GM23338 (cell line): Measurements from ENCODE around the gene GATA1. TPM values are rescaled to one million over a fixed set of nuclear protein-coding genes. Genes with fewer than 3 reads are reported as not detected.

ENCODE experiments used
- ATAC-seq: fragments of 200-7000 bp; cut with Tn5 transposase; 3 replicates; pipeline ENCODE4 v1.9.1; 2020
- DNase-seq: peaks from one replicate; pipeline ENCODE4 v3.0.0-alpha.2; 2015; ENCODE audit warnings: low spot score
- H2AFZ ChIP-seq: fragments of 200-600 bp; sonication (generic); 2 replicates; pipeline ENCODE4 v1.8.0; 2016; ENCODE audit warnings: antibody characterized with exemption, mild to moderate bottlenecking, moderate library complexity
- H3F3A ChIP-seq: fragments of 200-600 bp; sonication (generic); replicated peaks from 2 replicates; pipeline ENCODE4 v1.8.0; 2017; ENCODE audit warnings: antibody characterized with exemption, mixed run types, low read depth
- H3K27ac ChIP-seq: fragments of 200-600 bp; sonication (generic); 2 replicates; pipeline ENCODE4 v1.6.1; 2016; ENCODE audit warnings: low read depth
- H3K27me3 ChIP-seq: fragments of 200-600 bp; sonication (generic); 2 replicates; pipeline ENCODE4 v1.8.0; 2016; ENCODE audit warnings: mild to moderate bottlenecking, mixed run types, moderate library complexity; ENCODE audit not compliant: insufficient read depth
- H3K36me3 ChIP-seq: fragments of 200-600 bp; sonication (generic); 2 replicates; pipeline ENCODE4 v1.8.0; 2016; ENCODE audit warnings: mild to moderate bottlenecking; ENCODE audit not compliant: insufficient read depth
- H3K4me1 ChIP-seq: fragments of 200-600 bp; sonication (generic); 2 replicates; pipeline ENCODE4 v1.8.0; 2016; ENCODE audit warnings: mild to moderate bottlenecking, moderate library complexity; ENCODE audit not compliant: insufficient read depth
- H3K4me2 ChIP-seq: fragments of 200-600 bp; sonication (generic); 2 replicates; pipeline ENCODE4 v1.7.1; 2017; ENCODE audit warnings: mixed run types
- H3K4me3 ChIP-seq: fragments of 200-600 bp; sonication (generic); 2 replicates; pipeline ENCODE4 v1.6.1; 2016; ENCODE audit warnings: mixed run types
- H3K79me2 ChIP-seq: fragments of 200-600 bp; sonication (generic); replicated peaks from 2 replicates; pipeline ENCODE4 v1.8.0; 2017; ENCODE audit warnings: mild to moderate bottlenecking; ENCODE audit not compliant: insufficient read depth
- H3K9me2 ChIP-seq: fragments of 200-600 bp; sonication (generic); 2 replicates; pipeline ENCODE4 v1.8.0; 2017; ENCODE audit not compliant: insufficient read depth
- H4K20me1 ChIP-seq: fragments of 200-600 bp; sonication (generic); replicated peaks from 2 replicates; pipeline ENCODE4 v1.8.0; 2017; ENCODE audit warnings: mild to moderate bottlenecking; ENCODE audit not compliant: insufficient read depth
- H3K27ac Mint-ChIP-seq: 2 replicates; pipeline ENCODE4 v1.8.0; 2020; ENCODE audit warnings: inconsistent platforms, mild to moderate bottlenecking, moderate library complexity, mixed read lengths
- H3K27me3 Mint-ChIP-seq: 3 replicates; pipeline ENCODE4 v1.8.0; 2022; ENCODE audit warnings: low read depth, mild to moderate bottlenecking, moderate library complexity, mixed read lengths, inconsistent platforms; ENCODE audit not compliant: insufficient read depth, poor library complexity
- H3K36me3 Mint-ChIP-seq: 3 replicates; pipeline ENCODE4 v1.8.0; 2021; ENCODE audit warnings: low read depth, mild to moderate bottlenecking, inconsistent platforms, moderate library complexity, mixed read lengths
- H3K4me1 Mint-ChIP-seq: 3 replicates; pipeline ENCODE4 v1.8.0; 2020; ENCODE audit warnings: mild to moderate bottlenecking, inconsistent platforms, mixed read lengths
- H3K4me3 Mint-ChIP-seq: 3 replicates; pipeline ENCODE4 v1.8.0; 2021; ENCODE audit warnings: moderate library complexity, mild to moderate bottlenecking, inconsistent platforms, mixed read lengths
- H3K9me3 Mint-ChIP-seq: 3 replicates; pipeline ENCODE4 v1.8.0; 2020; ENCODE audit warnings: moderate library complexity, mild to moderate bottlenecking, inconsistent platforms, mixed read lengths
- CREB1 ChIP-seq: fragments of 250-450 bp; sonication (Bioruptor Pico); IDR thresholded peaks from 2 replicates; pipeline ENCODE4 v1.5.0; 2020; ENCODE audit warnings: low read depth, mild to moderate bottlenecking, moderate library complexity
- EZH2 ChIP-seq: fragments of 200-600 bp; sonication (generic); IDR thresholded peaks from one replicate; pipeline ENCODE4 v1.8.0; 2017; ENCODE audit warnings: antibody characterized with exemption, mild to moderate bottlenecking, low read depth; ENCODE audit not compliant: unreplicated experiment
- JUNB ChIP-seq: IDR thresholded peaks from one replicate; pipeline ENCODE4 v1.6.1; 2016; ENCODE audit warnings: antibody characterized with exemption; ENCODE audit not compliant: unreplicated experiment
- NANOG ChIP-seq: IDR thresholded peaks from 2 replicates; pipeline ENCODE4 v1.6.1; 2016; ENCODE audit warnings: antibody characterized with exemption, borderline replicate concordance
- POLR2AphosphoS5 ChIP-seq: IDR thresholded peaks from 2 replicates; pipeline ENCODE4 v1.6.1; 2016; ENCODE audit warnings: antibody characterized with exemption, low read depth
- STAT1 ChIP-seq: IDR thresholded peaks from one replicate; pipeline ENCODE4 v1.6.1; 2016; ENCODE audit warnings: antibody characterized with exemption; ENCODE audit not compliant: unreplicated experiment
- ZNF331 ChIP-seq: fragments of 250-450 bp; sonication (Bioruptor Pico); IDR thresholded peaks from 2 replicates; pipeline ENCODE4 v1.5.0; 2020; ENCODE audit warnings: low read depth, mild to moderate bottlenecking, moderate library complexity
- polyA plus RNA-seq: library from polyadenylated mRNA; unstranded; fragments of >200 nt; fragmentation: Nextera tagmentation; extraction: Ambion mirVana; gene quantifications from 2 replicates; pipeline ENCODE4 v1.2.1, GENCODE V29; 2016
- total RNA-seq: library from RNA; depleted of rRNA; stranded (reverse); fragments of >200 nt; shearing (Covaris generic); gene quantifications from 2 replicates; pipeline ENCODE4 v1.2.3, GENCODE V29; 2014
- TF ChIP-seq, protein P1 (sequence below): fragments of 250-450 bp; sonication (Bioruptor Pico); IDR thresholded peaks from 2 replicates; pipeline ENCODE4 v1.5.0; 2020; ENCODE audit warnings: mild to moderate bottlenecking, moderate library complexity

Gene GATA1
- total and polyA plus RNA-seq, 2 experiments from 2014 or later: not detected

DNA sequence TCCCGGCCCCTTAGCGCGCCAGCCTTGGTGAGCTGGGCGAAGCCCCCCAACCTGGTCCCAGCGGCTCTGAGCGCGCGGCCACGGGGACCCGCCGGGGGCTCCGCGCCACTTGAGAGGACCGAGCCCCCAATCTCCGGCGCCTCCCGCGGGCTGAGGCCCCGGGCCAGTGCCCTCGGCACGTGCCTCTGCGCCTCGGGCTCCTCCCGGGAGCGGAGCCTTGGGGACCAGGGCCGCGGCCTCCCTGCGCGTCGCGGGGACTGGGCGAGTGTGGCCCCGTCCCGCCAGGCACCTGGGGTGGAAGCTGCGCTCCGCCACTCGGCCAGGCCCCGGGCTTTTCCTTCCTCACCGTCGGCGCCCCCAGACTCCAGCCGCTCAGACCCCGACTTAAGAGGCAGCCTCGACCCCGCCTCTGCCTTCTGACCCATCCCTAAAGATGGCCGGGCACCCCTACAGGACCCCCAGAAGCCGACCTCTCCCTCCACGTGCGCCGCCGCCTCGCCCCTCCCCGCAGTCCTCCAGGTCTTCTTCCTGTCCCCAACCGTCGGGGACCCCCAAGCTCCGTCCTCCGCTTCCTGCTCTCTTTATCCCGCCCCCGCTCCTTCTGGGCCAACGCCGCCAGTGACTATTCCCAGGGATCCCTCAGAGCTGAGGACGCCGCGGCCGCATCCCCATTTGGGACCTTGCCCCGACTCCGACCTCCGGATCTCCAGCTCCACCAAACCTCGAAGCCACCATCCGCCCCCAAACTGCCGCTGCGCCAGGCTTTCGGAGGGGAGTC lies 40.7 kb downstream of the GATA1 start (continued):
- TF ChIP-seq, protein P1, sequence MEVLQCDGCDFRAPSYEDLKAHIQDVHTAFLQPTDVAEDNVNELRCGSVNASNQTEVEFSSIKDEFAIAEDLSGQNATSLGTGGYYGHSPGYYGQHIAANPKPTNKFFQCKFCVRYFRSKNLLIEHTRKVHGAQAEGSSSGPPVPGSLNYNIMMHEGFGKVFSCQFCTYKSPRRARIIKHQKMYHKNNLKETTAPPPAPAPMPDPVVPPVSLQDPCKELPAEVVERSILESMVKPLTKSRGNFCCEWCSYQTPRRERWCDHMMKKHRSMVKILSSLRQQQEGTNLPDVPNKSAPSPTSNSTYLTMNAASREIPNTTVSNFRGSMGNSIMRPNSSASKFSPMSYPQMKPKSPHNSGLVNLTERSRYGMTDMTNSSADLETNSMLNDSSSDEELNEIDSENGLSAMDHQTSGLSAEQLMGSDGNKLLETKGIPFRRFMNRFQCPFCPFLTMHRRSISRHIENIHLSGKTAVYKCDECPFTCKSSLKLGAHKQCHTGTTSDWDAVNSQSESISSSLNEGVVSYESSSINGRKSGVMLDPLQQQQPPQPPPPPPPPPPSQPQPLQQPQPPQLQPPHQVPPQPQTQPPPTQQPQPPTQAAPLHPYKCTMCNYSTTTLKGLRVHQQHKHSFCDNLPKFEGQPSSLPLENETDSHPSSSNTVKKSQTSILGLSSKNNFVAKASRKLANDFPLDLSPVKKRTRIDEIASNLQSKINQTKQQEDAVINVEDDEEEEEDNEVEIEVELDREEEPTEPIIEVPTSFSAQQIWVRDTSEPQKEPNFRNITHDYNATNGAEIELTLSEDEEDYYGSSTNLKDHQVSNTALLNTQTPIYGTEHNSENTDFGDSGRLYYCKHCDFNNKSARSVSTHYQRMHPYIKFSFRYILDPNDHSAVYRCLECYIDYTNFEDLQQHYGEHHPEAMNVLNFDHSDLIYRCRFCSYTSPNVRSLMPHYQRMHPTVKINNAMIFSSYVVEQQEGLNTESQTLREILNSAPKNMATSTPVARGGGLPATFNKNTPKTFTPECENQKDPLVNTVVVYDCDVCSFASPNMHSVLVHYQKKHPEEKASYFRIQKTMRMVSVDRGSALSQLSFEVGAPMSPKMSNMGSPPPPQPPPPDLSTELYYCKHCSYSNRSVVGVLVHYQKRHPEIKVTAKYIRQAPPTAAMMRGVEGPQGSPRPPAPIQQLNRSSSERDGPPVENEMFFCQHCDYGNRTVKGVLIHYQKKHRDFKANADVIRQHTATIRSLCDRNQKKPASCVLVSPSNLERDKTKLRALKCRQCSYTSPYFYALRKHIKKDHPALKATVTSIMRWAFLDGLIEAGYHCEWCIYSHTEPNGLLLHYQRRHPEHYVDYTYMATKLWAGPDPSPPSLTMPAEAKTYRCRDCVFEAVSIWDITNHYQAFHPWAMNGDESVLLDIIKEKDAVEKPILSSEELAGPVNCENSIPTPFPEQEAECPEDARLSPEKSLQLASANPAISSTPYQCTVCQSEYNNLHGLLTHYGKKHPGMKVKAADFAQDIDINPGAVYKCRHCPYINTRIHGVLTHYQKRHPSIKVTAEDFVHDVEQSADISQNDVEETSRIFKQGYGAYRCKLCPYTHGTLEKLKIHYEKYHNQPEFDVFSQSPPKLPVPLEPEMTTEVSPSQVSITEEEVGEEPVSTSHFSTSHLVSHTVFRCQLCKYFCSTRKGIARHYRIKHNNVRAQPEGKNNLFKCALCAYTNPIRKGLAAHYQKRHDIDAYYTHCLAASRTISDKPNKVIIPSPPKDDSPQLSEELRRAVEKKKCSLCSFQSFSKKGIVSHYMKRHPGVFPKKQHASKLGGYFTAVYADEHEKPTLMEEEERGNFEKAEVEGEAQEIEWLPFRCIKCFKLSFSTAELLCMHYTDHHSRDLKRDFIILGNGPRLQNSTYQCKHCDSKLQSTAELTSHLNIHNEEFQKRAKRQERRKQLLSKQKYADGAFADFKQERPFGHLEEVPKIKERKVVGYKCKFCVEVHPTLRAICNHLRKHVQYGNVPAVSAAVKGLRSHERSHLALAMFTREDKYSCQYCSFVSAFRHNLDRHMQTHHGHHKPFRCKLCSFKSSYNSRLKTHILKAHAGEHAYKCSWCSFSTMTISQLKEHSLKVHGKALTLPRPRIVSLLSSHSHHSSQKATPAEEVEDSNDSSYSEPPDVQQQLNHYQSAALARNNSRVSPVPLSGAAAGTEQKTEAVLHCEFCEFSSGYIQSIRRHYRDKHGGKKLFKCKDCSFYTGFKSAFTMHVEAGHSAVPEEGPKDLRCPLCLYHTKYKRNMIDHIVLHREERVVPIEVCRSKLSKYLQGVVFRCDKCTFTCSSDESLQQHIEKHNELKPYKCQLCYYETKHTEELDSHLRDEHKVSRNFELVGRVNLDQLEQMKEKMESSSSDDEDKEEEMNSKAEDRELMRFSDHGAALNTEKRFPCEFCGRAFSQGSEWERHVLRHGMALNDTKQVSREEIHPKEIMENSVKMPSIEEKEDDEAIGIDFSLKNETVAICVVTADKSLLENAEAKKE (CRISPR knock-in tag): no peak
- TF ChIP-seq EZH2 (no peak), JUNB (no peak), CREB1 (no peak)

DNA sequence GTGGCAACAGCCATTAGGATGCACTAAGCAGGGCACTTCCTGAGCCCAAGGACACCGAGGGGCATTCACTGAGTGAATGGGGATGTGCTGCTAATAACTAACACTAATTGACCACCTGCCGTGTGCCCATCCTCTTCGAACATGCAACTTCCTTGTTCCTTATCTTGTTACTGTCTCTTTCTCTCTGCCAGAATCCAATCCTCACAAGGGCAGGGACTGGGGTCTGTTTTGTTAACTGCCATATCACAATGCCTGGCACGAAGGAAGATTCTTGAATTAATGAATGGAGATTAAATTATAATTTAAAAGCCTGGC lies 41.2 kb downstream of the GATA1 start:
- peak overlapping the region; percentile 71 for H3K4me3 Mint-ChIP-seq
- H3K4me1 ChIP-seq: no peaks in the 10 kb centered on the region
- H4K20me1 ChIP-seq: no peaks in the 10 kb centered on the region
- no peaks in the 10 kb centered on the region for H3K79me2 ChIP-seq
- no peak for DNase-seq
- H3K4me1 Mint-ChIP-seq: peaks cover 7% of the 10 kb centered on the region
- no peaks in the 10 kb centered on the region for H3K9me2 ChIP-seq
- H3F3A ChIP-seq: no peaks in the 10 kb centered on the region
- peak overlapping the region; percentile 55 for H3K4me3 ChIP-seq
- H3K27ac ChIP-seq: no peak overlapping the region
- peaks cover 33% of the 10 kb centered on the region for H3K27me3 Mint-ChIP-seq
- peaks cover 21% of the 10 kb centered on the region; the same call in 2 of the 3 replicates for H3K36me3 Mint-ChIP-seq
- peaks cover 52% of the 10 kb centered on the region for H3K27me3 ChIP-seq
- H3K27ac Mint-ChIP-seq: 0 out of 2 replicates have a peak overlapping the region, but pooled peaks have one; percentile 56
- peak overlapping the region; percentile 78 for H3K4me2 ChIP-seq
- peaks cover 3% of the 10 kb centered on the region; the same call in 1 of the 3 replicates for H3K9me3 Mint-ChIP-seq
- H3K36me3 ChIP-seq: no peaks in the 10 kb centered on the region
- 0 out of 2 replicates have a peak overlapping the region, but pooled peaks have one; percentile 32 for H2AFZ ChIP-seq
- no peak for ATAC-seq
- TF ChIP-seq POLR2AphosphoS5: no peak
- TF ChIP-seq, protein P1 (CRISPR knock-in tag): no peak
- no peak for TF ChIP-seq STAT1
- no peak for TF ChIP-seq NANOG
- TF ChIP-seq JUNB: no peak
- no peak for TF ChIP-seq ZNF331 (CRISPR knock-in tag)
